M059J (cell line): ENCODE data around the gene STPG2. TPM values are rescaled to one million over a fixed set of nuclear protein-coding genes. Genes with fewer than 3 reads are reported as not detected.

Experiments used
- DNase-seq: peaks from one replicate; pipeline ENCODE4 v3.0.0-alpha.2; 2012; ENCODE audit warnings: low read depth
- total RNA-seq: library from RNA; depleted of rRNA; stranded (reverse); fragments of >200 nt; shearing (Covaris generic); gene quantifications from 2 replicates; pipeline ENCODE4 v1.2.3, GENCODE V29; 2014

The STPG2 gene
- total RNA-seq, 1 experiment from 2014 or later, result not detected

DNA sequence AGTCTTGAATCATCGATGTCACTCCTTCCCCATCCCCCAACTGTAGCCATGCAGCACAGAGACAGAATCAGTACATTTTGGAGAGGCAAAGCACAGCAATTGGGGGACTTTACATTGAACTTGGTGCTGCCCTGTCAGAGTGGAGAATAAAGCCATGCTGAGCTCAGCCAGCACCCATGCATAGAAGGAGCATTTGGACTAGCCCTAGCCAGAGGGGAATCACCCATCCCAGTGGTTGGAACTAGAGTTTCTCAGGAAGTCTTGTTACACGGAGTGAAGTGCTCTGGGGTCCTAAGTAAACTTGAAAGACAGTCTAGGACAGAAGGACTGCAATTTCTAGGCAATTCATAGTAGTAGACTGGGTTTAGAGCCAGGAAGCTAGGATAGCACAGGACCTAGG is 49.6 kb downstream of the STPG2 start:
- DNase-seq, result no peak

DNA sequence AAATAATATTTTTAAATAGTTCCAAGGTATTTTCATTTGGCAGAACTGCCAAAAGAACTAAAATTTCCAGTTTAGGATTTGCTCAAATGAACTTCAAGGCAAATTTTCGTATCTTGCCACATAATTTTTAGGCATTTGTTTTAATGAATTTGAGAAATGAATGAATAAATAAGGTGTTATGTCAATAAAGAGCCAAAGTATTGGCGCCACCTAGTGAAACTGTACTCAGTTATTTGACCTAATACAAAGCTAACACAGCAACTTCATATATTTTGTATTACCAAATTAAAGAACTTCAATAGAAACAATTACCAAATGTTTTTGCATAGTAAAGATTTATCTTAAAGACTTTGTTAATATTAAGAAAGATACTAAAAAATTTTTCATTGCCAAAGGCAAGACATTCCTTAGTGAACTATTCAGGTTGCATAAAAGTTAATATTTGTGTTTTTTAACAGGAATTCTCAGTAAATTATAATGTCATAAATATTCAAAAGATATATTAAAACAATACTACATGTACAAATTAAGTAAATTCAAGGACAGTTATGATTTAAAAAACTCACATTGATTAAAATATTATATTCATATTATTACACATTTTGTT is 50.3 kb downstream of the STPG2 start:
- peak; percentile 9 for DNase-seq

DNA sequence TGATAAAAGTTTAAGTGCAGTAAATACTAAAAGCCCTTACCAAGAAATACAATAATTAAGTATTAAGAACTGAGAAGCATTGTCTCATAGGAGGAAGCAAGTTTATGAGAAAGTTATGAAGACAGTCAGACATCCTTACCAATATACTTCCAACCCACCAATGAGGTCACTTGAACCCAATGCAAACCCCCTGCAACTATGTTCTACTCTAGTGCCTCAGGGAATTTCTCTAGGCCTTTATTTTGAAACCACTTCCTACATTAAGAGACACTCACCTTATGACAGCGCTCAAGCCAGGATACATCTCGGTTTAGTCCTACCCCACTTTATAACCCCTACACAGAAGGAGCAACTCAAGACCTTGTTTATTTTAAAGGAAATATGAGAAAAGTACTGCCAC is 61.3 kb downstream of the STPG2 start:
- no peak for DNase-seq

DNA sequence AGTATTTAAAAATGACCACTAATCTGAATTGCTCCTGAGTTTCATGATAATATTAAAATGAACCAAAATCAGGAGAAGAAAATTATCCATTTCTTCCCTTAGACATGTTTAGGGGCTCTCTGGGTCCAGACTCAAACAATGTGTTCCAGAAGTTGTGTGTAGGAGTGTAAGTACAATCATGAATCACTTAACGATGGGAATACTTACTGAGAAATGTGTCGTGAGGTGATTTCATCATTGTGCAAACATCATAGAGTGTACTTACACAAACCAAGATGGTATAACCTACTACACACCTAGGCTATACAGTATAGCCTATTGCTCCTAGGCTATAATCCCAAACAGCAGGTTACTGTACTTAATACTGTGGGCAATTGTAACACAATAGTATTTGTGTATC is 74.8 kb downstream of the STPG2 start:
- DNase-seq, result no peak

DNA sequence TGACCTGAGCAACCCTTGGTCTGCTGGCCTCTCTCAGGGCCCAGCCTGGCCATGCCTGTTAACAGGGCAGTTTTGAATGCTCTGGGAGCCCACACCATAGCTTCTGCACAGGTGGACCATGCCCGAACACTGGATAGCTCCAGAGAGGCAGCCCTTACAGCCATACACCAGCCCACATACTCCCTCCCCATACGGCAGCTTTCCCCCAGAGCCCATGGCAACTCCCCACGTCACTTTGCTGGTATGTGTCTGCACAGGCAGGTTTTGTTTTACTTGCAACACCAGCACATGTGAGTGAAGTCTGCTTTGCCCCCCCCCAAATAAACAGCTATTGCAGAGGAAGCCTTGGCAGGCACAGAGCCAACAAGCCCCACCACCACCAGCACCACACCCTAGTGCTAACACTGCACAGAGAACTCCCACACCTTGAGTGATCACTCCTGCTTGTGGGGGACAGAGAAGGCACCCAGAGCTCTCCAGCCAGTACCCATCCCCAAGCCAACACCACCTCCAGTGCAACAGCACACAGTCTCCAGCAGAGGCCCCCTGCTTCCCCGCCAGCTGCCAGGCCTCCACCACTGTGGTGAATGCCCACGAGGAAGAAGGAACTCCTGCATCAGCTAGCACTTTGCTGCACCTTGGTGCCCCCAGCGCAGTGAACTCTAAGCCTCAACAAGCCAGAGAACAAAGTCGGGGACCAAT is 87.3 kb downstream of the STPG2 start:
- DNase-seq, result no peak

DNA sequence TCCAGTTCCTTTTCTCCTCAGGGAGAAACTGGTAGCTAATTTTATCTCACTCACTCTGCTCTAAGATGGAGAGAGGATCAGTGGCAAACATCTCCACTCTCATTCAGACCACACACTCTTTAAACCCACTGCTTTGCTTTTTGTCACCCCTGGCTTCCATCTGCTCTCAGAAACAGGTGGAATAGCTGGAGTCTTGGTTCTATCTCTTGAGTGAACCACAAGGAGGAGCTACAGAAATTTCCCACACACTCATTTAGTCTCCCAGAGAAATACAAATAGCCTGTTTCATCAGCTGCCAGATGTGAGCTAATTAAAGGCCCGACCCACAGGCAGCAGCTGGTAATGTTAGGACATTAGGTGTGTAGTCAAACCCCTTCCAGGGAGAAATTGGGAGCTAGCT is 96.6 kb downstream of the STPG2 start:
- DNase-seq, result no peak

DNA sequence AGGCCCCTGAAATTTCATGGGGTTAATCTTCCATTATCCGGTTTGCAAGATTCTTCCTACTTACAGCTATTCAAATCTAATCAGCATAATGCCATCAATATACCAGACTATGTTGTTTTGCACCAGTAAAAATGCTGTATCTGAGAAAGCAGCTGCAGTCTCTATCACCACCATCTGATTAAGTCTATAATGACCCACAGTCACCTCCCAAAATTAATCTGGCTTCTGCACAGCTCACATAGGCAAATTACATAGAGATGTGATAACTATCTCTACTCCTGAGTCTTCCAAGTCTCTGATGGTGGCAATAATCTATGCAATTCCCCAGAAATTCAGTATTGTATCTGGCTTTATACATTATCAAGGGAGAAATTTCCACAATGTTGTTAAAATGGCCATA is 113.2 kb downstream of the STPG2 start:
- DNase-seq, result no peak

DNA sequence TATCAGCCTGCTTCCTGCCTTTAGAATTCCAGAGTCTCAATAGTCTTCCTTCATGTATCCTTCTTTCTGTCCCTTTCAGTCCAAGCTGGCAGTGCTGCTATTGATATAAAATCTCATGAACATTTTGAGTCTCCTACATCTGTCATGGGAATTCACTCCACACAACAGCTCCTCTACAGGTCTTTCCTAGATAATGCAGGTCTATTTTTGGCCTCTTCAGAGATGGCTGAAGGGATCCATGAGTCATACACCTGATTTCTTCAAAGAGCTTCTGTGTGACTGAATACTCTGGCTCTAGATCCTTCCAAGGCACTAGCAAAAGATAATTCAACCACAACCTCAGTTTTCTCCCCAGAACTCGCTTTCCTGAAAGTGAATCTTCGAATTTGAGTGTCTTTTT is 115.4 kb downstream of the STPG2 start:
- DNase-seq, result peak; percentile 36

DNA sequence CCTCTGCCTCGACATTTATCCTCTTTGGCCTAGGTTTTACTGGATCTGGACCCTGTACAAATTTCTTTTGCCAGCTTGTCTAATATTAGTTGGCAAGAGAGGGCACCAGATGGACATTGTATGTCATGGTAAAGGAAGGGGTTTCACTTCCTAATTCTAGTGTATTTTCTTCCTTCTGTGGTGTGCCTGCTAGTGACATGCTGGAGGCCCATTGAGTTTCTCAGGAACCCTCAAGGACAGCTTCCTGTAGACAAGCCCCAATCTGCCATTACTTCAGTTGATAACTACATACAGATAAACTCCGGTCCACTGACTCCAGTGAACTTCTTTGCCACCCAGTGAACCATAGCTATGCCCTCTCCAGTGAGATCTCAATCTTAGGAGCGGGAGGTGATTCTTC is 116.9 kb downstream of the STPG2 start:
- DNase-seq, result no peak

DNA sequence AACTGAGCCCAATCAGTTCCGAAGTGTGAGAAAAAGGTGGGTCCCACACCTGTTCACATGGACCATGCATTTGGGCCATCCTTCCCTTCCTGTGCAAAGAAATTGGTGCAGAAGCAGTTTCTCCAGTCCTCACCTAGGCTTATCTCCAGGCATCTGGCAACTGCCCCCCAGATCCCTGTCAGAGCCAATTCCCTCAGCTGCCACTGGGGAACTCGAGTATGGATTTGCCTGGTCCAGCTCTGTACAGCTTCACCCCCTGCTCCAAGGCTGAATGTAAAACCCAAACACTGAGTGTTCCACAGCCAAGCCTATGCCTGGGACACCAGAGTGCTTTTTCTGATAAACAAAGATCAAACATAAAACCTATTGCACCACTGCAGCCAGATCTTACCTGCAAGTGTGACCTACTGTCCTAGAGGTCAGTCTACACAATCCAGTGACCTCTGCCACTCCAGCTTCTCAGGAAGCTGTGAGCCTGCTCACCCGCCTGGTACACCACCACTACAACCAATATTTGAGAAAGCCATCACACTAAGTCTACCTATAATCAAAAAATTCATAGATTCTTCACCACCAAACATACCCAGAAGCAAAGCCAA is 136.4 kb downstream of the STPG2 start:
- no peak for DNase-seq

DNA sequence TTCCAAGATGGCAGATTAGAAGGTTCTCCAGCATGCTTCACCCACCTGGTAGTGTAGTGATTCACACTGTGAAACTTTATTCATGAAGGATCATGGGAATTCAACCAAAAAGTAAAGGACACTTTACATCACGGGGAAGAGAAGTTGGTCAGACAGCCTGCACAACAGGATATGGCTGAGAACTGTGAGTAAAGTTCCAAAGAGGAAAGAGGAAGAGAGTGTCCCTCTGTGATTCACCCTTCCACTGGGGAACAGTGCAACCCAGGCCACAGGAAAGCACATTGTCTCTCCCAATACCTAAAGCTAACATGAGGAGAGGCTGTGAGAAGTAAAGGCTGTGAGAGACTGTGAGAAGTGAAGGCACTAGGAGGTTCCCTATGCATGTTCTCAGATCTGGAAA is 137.2 kb downstream of the STPG2 start:
- DNase-seq, result no peak

DNA sequence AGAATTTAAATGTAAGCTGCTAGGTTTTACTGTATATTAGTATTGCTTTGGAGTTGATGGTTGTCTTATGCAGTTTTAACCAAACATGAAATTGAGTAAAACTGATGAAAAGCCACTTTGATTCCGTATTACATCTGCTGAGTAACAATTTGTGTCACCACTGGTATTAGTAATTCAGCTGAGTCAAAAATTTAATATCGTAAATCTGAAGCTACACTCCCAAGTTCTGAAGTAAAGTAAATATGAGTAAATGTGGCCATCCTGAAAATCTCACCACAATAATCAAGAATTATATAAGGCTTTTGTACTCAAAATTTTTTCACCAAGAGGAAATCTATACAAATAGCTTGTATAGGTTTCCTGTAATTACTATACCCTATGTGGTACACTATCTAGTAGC is 142.3 kb downstream of the STPG2 start:
- DNase-seq, result no peak

DNA sequence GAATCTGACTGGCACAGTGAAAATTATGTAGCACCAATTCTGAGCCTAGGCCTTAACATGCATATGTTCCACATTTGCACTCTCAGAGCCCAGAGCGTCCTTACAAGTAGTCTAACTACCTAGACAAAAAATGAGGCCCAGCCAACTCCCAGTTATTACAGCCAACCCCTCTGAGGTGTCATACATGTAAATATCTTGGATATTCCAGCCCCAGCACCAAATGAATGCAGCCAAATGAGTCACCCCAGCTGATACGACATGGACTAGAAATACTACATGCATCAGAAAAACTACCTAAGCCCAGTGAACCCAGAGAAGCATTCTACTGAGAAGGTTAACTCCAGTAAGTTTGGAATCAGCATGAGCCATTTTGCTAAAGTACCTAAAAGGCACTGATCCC is 145.1 kb downstream of the STPG2 start:
- DNase-seq, result peak; percentile 3

DNA sequence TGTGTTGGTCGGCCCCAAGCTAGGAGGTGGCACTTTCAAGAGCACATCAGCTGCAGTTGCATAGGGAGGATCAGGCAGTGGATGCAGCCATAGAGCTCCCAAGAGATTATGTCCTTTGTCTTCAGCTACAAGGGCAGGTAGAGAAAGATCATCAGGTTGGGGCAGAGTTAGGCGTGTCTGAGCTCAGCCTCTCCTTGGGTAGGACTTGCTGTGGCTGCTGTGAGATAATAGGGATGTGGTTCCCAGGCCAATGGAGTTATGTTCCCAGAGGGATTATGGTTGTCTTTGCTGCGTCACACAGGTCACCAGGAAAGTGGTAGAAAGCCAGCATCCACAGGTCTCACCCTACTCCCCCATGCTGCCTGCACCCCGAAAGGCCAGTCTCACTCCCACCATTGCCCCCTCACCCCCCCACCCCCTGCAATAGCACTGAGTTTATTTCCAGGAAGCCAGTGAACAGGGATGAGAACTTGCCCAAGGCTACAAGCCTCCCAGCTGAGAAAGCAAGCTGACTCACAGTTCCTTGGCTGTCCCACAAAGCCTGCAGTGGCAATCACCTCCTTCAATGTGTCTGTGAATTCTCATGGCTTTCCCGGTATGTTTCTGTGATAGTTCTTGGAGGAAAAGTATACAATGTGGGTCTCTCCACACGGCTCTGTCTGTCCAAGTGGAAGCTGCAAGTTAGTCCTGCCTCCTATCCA is 148.4 kb downstream of the STPG2 start:
- peak; percentile 47 for DNase-seq

DNA sequence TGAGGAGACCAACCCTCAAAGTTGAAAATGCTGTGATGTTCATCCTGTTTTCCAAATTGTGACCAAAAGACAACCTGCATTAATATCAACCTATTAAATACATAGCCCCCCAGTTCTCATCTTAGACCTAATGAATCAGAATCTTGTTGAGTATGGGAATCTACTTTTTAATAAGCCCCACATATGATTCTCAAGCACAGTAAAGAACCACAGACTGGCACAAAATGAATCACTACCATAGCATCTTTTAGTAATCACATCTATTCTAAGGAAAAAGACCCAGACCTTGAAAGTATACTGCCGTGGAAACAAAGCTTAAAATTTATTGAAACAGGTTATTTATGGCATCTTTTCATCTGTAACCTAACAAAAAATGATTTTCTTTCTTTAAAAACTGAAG is 152.9 kb downstream of the STPG2 start:
- no peak for DNase-seq

DNA sequence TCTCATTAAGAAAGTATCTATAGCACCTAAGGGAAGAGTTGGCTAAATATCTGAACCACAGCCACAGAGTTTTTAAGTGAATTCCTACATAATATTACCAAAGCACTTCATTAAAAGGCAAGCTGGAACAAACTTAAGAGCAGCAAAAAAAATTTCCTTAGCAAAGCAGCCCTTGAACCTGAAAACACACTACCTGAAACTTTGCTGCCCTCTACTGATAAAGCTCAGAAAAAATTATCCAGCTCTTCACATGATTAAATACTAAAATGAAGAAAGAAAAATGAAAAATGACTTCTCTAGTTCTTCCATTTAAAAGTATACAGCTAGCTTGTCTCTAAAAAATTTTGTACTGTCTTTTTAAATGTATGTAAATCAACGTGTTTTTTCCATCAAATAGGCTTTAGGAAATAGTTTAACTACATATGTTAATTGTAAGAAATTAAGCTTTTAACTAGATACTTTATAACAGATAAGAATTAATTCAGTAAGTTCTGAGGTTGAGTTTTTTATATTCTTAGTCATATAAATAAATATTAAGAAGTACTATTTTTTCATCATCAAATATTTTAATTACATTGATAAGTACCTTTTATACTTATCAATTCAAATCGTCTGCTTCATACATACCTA is 156.1 kb downstream of the STPG2 start:
- DNase-seq, result peak; percentile 11

DNA sequence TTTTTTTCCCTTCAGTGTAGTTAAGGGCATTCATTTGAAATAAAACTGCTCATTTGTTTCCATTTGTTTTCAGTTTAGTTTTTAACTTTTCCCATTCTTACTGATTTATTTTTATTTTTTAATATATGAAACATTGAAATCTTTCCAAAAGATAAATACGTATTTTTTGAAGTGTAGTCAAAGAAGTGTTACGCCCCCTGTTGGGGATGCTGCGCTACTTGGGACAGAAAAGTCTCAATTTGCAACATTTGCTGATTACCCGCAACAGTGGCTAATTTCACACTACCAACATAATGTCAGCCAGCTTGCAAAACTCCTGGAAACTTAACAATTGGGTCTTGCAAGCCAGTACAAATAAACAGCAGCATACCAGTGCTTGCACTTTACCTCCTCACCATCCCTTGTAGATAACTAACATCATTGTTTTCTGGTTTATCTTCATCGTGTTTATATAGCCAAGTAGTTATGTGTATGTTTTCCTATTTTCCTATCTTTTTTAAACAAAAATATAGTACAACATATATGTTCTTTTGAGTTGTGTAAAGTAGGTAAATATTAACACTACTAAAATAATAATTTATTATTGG is 158.6 kb downstream of the STPG2 start:
- DNase-seq, result no peak

DNA sequence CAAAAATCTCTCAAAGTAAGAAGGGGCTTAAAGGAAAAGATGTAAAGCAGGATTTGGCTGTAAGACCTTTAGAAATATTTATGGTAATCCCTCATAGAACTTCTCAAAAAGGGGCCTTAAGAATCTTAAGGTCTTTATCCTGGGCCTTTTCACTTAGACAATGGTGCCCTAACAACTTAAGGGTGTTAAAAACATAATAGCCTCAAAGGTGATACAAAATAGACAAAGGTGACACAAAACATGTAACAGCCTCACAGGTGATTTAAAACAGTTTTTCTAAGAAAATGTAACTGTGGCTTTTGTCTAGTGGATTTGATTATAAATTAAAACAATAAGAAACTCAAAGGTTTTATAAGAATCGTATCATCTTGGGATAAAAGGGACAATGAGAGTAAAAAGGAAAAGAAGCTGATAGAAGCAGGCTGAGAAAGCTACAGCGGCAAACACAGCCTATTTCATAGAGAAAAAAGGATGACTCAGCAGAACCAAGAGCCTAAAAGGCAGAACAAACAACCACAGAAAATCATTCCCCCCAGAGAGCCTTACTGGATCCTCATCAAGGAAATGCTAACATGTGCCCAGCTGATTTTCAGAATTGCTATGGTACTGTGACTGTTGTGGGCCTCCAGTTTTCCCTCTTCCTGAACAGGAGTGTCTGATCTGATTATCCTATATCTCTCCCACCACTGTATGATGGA is 164.3 kb downstream of the STPG2 start:
- no peak for DNase-seq

DNA sequence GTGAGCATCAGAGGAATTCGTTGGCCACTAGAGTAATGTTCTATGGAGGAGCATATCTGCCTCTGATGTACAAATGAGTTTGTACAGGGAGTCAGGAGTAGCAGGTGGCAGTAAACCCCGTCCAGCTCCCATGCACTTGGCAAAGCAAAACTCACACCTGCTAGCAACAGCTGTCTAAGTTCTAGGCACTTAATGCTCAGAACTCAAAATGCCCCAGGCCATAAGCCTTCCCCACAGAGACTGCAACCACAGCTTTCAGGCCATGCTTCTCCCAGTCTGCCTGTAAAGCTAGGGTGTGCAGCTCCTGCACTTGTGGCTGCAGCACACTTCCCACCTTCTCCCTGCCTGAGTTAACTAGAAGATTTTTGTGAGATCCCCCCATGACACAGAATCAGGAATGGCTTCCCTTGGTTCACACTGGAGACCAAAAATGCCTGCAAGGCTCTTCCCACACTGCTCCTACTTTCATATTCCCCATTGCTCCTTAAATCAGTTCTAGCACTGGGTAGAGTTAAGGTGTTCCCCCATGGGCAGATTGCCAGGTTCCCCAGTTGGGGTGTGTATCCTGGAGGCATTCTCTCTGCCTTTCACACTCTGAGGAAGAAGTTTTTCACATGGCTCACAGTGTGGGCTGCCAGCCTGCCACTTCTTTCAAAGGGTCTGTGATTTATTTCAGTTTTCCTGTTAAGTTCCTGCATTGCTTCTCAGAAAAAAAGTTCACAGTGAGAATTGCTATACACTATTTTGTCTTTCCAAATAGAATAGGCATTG is 189.9 kb downstream of the STPG2 start:
- DNase-seq, result no peak

DNA sequence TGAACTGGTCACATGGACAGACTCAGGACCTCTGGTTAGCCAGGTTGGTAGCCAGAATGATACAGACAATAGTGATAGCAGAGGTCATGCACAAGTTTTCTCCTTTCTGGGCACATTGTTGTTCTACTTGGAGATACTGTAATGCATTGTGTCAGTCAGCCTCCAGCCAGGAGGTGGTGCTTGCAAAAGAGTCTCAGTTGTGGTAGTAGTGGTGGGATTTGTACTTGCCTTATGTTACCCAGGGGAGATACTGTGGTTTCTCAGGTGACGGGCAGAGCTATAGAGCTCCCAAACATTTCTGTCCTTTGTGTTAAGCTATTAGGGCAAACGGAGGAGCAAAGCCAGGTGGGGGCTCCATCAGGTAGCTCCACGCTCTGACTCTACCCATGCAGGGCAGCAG is 190.5 kb downstream of the STPG2 start:
- no peak for DNase-seq

DNA sequence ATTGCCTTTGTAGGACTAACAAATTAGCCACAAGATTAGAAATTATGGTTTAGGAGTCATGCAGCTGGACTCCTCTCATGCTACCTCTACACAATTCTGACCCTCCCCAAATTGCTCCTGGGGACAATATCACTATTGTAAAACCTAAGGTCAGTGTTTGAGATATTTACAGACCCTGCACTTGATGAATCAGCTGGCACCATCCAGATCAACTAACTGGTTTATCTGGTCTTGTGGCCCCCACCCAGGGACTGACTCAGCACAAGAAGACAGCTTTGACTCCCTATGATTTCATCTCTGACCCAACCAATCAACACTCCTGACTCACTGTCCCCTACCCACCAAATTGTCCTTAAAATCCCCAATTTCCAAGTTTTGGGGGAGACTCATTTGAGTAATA is 192.4 kb downstream of the STPG2 start:
- no peak for DNase-seq
